TTC549 (cell line): ENCODE data around the gene SLC13A3.

Source experiments
- FAIRE-seq: peaks from 2 replicates; lab custom pipeline; 2012; peaks lifted over from hg19 to GRCh38; lab: Jason Lieb, UNC

Gene SLC13A3

DNA sequence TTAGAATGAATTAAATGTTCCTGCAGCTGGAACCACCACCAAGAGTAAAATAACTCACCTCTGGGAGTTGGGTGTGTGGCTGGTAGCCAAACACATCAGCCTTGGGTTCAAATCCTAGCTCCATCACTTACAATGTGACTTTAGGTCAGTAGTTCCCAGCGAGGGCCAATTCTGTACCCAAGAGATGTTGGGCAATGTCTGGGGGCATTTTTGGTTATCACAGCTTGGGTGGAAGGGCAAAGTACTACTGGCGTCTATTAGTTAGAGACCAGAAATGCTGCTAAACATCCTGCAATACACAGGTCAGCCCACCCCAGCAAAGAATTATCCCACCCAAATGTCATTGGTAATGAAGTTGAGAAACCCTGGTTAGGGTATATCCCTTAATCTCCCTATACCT lies 48.8 kb downstream of the SLC13A3 start:
- no peak for FAIRE-seq

DNA sequence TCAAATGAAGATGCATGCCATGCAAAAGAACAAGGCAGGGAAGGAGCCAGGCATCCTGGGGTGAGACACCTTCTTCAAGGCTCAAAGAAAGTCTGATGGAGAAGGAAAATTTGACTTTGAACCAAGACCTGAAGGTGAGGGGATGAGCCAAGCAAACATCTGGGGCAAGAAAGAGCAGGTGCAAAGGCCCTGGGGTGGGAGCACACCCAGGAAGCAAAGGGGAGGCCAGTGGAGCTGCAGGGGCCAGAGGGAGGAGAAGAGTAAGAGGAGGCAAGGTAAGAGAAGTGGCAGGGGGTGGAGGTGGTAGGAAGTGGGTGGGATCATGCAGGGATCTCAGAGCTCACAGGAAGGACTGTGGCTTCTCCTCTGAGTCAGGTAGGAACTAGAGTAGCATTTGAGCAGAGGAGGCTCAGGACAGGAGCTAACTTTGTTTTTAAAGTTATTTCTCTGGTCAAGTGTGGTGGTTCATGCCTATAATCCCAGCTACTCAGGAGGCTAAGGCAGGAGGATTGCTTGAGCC lies 49.6 kb downstream of the SLC13A3 start:
- no peak for FAIRE-seq

DNA sequence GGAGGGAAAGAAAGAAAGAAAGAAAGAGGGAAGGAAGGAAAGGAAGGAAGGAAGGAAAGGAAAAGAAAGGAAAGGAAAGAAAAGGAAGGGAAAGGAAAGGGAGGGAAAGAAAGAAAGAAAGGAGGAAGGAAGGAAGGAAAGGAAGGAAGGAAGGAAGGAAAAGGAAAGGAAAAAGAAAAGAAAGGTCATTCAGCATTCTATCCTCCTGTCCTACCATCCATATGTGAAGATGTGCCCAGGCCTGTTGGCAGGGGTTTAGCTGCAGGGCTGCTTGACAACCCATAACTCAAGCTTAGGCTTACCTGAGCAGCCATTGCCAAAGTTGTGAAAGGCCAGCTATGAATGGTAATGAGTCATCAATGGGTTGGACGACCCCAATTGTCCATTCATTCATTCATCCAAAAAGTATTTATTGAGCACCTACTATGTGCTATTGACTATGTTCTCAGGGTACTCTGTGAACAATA lies 50.9 kb downstream of the SLC13A3 start:
- FAIRE-seq = no peak

DNA sequence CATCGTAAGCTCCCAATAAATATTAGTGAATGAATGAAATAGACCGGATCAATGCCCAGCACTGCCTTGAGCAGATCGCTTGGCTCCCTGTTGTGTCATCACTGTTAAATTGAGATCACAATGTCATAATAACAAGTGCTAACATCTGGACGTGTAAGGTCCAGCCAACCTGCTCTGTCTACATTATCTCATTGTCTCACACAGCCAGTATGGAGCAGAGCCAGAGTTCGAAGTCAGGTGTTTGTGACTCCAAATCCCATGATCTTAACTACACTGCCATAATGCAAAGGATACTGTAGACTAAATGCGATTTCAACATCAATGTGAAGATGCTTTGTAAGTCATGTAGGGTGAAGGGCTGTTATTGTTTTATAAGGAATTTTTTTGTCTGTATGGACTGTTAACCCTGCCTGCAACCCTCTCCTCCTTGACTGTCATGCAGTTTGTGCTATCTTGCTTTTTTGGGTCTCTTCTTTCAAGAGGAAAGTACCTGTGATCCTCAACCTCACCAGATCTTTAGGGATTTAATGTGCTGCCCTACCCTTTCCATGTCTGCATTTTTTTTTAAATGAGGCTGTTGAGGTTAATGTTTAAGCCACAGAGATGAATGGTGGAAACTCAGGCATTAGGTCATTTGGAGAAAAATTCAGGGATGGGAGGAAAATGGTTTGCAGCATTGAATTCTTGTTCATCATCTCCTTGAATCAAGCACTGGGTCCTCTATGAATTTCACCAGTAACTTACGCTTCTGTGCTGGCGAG lies 51.9 kb downstream of the SLC13A3 start:
- no peak for FAIRE-seq

DNA sequence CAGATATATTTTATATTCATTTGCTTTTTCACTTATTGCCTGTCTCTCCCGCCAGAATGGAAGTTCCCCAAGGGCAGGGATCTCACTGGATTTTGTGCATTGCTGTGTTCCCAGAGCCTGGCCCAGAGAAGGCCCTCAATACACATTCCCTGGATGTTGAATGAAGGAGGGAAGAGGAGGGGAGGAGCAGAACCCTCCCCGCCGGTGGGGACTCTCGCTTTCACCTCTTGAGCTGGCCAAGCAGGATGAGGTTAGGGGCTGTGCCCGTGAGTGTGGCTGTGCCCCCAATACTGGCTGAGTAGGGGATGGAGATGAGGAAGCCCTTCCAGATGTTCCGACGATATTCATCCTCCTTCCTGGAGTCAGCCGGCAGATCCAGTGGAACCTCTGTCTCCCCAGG lies 55.3 kb downstream of the SLC13A3 start:
- no peak for FAIRE-seq

DNA sequence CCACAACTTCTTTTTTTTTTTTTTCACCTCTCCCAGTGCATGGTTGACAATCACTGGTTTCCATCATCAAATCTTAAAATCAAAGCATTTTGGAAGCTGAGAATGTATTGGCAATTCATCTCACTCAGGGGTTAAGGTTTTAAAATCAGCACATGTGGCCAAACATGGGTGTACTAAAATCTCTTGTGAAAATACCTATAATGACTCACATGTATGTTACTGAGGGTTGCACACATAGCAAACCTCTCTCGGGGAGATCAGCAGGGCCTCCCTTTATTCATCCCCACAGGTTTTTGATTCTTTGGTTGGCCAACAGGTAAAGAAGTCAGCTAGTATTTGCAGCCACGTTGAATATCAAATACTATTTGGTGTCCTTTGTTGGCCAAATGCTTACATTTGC lies 56.5 kb downstream of the SLC13A3 start:
- no peak for FAIRE-seq

DNA sequence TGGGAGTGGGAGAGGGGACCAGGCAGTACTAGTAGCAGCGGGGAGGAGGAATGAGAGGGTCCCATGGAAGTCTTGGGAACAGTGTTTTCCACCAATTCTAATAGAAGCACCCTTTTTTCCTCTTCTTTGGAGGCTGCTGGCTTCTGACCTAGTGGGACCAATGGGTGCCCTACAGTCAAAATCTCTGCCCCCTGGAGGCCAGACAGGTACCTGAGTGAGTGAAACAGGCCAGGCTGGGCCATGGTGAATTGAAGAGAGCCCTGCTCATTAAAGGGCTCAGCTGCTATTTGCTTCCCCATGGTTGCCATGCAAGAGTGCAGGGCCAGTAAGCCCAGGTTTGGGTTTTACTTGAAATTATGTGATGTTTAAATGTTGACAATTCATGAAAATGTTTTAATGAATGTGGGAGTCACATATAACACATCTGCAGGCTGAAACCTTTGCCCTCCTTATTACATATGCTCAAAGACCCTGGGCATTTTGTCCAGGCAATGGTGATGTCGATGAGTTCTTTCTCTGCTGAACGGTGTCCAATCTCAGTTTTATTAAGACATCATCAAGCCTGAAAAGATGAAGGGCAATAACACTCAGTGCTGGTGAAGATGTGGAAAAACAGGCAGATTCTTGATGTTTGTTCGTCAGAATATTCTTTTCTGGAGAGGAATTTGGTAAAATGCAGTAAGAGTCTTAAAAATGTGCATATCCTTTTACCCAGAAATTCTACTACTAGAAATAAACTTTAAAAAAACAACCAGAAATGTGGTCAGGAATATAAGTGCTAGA lies 58.5 kb downstream of the SLC13A3 start:
- no peak for FAIRE-seq

DNA sequence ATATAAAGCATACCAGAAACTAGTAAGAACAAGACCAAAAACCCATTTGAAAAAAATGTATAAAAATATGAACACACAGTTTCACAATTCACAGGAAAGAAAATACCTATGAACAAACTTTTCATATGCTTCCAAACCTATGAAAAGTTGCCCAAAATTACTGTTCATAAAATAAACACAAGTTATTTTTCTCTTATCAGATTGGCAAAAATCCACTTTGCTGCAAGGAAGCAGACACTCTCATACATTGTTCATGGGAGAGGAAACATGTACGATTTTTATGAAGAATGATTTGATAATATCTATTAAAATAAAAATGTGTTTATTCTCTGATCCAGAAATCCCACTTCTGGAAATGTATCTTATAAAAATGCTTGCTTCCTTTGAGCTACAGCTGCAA lies 60.8 kb downstream of the SLC13A3 start:
- FAIRE-seq = no peak

DNA sequence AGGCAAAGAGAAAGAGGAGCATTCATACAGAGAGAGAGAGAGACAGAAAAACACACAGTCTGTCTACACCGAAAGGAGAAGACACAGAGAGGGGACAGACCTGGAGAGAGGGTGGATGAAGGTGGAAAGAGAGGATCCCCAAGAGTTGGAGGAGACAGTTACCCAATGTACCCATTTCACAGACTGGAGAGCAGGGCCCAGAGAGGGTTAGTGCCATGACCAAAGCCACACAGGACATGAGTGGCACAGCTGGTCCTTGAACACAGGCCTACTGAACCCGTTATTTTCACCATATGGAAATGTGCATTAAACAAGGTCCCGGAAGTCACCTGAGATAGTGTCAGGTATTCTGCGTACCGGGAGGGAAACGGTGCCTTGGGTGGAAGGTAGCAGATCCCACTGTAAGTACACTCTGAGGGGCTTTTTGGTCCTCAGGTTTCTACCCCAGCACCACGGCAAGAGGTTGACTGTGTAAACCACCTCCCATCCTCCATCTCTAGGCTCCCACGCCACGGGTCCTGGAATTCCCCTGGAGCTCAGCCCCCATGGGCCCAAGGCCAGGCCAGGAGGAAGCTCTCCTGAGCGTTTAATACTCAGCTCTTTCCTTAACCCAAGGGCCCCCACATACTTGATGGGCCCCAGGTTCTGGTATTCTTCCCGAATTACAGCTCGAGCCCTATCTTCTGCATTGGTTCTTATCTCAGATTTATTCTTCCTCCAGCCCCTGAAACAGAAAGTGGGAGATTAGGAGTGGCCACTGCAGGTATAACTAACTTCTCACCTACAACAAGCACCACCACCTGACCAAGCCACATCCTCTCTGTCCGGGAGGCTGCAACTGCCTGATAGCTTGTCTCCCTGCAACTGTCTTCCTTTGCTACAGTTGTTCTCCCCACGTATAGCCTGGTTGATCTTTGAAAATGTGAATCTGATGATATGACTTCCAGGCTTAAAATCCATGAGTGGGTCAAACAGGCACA lies 62.4 kb downstream of the SLC13A3 start:
- no peak for FAIRE-seq

DNA sequence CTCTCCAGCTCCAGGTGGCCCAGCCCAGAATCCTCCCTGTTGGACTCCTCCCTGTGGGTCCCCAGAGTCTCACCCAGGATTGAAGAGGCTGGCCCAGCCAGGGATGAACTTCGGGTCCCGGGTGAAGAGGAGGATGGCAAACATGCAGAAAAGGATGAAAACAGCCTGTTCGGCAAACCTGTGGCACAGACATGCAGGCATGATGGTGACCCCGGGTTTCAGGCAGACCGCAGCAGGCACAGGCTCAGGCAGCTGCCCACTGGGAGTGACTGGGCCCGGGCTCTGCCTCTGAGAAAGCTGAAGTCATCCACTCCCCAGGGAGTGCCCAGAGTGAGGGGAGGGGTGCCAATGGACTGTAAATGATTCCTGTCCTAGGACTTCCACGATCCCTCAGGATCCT lies 63.3 kb downstream of the SLC13A3 start:
- FAIRE-seq = no peak

DNA sequence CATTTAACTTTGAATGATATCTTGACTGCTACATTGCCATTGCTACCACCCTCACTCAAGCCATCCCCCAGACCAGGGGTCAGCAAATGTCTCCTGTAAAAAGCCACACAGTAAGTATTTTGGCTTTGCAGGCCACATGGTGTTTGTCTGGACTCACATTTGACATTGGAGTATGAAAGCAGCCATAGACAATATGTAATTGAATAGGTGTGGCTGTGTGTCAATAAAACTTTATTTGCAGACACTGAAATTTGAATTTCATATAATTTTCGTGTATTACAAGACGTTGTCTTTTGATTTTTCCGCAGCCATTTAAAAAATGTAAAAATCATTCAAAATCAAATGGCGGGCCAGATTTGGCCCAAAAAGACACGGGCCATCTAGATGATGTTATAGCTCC lies 64.5 kb downstream of the SLC13A3 start:
- FAIRE-seq = no peak

DNA sequence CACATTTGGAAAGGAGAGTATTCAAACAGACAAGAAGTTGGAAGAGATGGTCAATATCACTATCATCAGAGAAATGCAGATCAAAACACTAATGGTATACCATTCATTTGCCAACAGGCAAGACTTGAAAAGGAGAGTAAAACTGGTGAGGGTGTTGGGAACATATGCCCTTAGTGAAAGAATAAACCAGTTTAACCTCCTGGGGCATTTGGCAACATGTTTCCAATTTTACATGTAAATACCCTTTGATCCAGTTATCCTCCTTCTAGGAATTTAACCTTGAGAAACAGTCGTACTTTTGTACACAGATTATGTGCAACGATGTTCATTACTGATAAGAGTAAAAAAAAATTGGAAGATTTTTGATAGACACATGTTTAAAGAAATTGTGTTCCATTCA lies 66.8 kb downstream of the SLC13A3 start:
- FAIRE-seq = no peak

DNA sequence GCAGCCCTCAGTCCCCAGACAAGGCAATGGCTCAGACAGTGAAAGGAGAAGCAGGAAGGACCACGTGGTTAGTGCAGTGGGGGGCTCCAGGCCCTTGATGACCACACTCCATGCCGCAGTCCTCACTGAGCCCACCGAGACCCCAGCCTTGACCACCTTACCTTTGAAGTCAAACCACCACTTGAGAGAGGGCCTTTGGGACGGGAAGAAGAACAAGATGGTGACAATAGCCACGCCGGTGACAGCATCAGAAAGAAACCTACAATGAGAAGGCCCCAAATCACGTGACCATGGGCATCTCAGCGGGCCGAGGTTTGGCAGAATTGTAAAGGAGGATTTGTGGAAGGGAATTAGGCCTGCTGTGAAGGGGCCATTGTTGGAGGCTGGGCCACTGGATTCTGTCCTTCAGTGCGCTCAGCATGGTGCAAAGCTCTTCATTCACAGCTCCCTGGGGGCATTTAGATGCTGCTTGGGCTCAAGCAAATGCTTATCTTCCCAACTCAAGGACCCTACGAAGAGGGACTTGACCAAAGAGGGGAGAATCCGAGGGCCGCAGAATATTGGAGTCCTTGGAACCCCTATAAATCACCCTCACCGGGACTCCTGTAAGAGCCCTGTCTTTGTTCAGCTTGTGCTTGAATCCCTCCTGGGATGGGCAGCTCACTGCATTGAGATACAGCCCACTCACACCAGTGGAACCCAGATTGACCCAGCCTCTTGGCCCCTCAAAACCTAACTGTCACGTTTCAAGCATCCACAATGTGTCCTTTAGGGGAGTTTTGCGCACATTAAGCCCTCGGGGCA lies 67.6 kb downstream of the SLC13A3 start:
- FAIRE-seq = no peak

DNA sequence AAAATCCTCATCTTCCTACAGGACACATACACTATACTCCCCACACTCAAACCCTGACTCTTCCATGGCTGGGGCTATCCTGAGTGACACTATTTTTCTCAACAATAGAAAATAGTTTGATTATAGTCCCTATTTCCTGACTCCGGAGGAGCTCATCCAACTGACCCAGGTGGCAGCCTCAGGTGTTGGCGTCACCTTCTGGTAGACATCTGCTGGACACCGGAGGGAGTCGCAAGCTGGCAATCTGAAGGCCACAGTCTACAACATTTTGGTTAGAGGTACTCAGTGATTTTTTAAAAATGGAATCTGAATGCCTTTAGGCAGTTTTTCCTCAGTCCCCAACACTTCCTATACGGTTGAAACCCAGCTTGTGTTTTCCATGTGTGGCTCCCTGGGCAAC lies 68.6 kb downstream of the SLC13A3 start:
- no peak for FAIRE-seq

DNA sequence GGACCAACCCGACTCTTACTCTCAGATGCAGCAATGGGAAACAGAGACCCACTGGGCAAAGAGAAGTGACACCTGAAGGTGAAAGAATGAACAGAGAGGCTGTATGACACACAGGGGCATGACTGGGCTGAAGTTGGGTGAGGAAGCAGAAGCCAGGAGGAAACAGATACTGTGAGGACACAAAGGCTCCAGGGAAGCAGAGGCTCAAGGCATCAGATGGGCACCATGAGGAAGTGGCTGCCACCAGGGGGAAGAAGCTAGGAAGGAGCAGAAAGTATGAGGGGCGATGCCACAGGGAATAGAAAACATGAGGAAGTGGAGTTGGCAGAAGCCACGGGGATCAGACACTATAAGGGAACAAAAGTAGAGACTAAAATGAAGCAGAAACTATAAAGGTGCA lies 69.9 kb downstream of the SLC13A3 start:
- no peak for FAIRE-seq

DNA sequence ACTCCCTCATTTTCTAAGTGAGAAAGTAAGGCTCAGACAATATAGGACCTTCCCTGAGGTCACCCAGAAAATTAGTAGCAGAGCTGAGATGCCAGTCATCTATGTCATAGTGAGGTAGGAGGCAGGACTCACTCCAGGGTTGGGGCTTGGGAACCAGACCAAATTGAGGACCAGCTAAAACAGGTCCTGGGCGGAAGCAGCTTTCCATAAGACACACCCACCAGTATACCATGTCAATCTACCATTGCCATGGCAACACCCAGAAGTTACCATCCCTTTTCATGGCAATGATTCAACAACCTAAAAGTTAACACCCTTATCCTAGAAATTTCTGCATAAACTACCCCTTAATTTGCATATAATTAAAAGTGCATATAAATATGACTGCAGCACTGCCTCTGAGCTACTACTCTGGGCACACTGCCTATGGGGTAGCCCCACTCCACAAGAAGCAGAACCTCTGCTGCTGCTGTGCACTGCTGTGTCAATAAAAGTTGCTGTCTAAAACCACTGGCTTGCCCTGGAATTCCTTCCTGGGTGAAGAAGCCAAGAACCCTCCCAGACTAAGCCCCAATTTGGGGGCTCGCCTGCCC lies 70.5 kb downstream of the SLC13A3 start:
- FAIRE-seq = no peak

DNA sequence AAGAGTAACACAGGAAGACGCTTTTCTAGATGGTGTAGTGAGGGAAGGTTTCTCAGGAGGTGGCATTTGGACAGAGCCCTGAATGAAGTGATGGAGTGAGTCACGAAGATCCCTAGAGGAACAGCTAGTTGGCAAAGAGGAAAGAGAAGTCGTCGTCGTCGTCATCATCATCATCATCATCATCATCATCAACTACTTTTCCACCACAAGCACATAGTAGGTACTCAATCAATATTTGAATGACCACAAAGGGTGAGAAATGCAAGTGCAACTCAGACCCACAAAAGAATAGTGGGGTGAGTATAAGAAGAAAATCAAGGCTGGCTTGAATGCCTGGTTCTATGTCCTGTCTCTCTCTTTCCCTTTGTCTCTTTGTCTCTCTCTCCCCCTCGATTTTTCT lies 72.5 kb downstream of the SLC13A3 start:
- FAIRE-seq = no peak

DNA sequence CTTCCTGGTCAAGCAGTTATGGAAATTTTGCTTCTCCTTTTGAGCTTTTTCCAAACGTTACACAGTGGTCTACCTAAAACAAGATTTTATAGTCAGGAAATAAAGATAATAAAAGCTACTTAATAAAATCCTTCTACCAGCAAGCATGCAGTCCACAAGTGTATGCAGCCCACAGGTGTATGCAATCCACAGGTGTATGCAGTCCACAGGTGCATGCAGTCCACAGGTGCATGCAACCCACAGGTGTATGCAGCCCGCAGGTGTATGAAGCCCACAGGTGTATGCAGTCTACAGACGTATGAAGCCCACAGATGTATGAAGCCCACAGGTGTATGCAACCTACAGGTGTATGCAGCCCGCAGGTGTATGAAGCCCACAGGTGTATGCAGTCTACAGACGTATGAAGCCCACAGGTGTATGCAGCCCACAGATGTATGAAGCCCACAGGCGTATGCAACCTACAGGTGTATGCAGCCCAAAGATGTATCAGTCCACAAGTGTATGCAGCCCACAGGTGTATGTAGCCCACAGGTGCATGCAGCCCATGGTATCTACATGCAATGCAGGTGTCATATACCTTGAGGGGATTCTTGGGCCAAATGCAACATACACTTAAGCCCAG lies 74.4 kb downstream of the SLC13A3 start:
- FAIRE-seq = no peak

DNA sequence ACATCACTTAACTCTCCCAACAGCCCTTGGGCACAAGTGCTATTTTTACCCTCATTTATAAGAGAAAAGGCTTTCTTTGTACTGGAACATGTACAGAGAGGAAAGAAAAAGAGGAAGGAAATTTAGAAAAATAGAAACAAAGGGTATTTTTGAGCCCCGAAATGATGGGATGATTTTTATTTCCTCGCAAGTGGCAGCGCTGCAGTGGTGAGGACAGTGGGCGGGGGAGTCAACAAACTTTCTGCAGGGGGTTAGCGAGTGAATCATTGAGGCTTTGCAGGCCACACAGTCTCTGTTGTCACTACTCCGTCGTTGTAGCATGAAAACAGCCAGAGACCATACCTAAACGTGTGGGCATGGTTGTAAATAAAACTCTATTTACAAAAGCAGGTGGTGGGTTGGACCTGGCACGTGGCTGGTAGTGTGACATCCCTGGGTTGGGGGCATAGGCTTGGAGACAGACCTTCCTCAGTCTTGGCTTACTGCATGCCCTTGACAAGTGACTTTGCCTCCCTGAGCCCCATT lies 75.3 kb downstream of the SLC13A3 start:
- FAIRE-seq = no peak

DNA sequence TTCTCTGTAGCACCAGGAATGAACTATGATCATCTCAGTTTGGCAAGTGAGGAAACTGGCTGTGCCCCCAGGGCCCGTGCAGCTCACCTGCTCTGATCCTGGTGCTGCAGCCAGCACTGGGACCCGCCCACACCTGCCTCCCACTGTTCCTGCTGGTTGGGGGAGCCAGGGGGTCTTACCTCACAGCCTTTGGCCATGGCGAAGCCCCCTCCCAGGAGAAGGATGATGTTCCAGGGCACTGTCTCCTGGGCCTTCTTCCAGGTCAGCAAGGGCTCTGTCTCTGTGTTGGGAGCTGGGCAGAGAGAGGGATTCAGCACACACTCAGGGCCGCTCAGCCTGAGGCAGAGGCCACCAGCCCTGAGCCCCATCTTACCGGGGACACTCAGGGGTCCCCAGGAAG lies 75.9 kb downstream of the SLC13A3 start:
- FAIRE-seq = no peak
